Stimulated activated CD4-positive, alpha-beta T cell treated with anti-CD3 and anti-CD28 coated beads, TNF-alpha, amount 100 ng/mL, for 1 hour (primary cell): ENCODE measurements around the gene SLC38A9.
"Not testable (repeated sequence)": the region's sequence is repeated elsewhere in the genome, so short reads cannot be mapped to it uniquely, and the experiment has no call there.

Experiments
- DNase-seq, 3 donors: peaks; one replicate each; pipeline ENCODE4 v3.0.0-alpha.2; 2020; ENCODE audit warnings: low read depth in 3 of 3, low spot score in 1 of 3

SLC38A9 gene

GRCh38 chr5:55706230-55706629, 5.9 kb downstream of the SLC38A9 start:
- no peak for DNase-seq

DNA sequence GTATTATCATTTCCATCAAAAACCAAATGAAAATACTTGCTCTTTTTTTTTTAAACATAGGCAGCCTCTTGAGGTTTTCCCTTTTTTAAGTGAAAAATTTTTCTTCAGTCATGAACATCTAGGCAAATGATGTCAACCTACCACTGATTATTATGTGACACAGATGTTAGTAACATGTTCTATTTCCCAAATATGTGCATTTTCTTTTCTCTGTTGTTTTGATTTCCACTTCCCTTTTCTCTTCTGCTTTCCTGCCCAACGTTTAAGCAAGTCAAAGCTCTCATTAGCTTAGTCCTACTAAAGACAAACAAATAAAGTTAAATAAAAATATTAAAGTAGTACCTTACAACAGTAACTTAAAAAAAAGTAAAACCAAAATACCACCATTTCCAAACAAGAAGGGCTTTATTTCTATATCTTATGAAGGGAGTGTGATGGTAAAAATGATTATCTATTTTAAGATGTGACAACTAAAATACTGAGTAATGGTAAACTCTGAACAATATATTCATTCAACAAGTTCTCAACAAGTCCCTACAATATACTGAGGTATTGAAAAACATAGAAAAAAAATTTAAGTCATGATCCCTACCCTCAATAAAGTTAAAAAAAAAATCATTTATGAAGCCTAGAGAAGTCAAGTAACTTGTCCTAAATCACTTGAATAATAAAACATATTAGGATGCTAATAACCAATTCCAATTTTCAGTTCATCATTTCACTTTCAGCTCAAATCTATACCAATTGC, 9.4 kb downstream of the SLC38A9 start:
- no peak for DNase-seq

DNA sequence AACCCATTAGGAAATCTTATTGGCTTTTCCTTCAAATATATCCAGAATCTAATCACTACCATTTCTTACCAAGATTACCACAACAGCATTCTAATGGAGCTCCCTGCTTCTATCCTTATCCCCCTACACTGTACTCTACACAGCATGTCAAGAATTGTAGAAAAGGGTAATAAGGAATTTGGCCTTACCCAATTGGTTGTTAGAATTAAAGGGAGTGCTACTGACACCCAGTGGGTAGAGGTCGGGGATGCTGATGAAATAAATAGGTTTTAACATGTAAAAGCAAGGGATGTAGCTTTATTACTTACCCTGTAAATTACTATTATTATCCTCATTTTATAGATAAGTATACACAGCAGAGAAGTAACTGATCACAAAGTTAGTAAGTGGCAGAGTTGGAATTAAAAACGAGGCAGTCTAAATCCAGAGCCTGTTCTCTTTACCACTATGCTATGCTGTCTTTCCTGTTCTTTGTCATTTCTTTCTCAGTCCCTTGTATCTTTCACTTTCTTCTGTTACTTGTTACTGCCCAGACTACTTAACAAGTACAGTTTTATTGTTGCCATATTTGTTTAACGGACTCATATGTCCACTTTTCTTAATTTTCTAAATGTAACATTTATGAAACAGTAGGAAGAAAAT, 10.5 kb downstream of the SLC38A9 start:
- no peak for DNase-seq

GRCh38 chr5:55700745-55701144, 11.4 kb downstream of the SLC38A9 start:
- DNase-seq: no peak

DNA sequence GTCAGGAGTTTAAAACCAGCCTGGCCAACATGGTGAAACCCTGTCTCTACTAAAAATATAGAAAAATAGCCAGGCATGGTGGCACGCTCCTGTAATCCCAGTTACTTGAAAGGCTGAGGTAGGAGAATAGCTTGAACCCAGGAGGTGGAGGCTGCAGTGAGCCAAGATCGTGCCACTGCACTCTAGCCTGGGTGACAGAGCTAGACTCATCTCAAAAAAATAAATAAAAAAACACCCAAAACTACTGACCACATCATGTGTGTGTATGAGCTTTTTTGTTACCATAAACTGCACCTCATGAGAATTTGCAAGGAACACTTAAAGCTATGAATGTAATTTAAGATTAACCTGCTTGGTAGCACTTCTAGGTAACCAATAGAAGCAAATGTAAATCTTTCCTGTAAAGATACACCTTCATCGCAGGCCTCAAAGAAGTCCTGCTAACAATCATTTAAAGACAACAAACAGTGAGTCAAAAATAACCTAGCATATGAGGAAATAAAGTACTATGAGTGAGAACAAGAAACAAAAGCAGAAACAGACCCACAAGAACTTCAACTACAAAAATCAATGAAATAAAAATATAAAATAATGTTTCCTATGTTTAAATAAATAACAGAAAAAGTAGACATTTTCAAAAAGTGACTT, 13.0 kb downstream of the SLC38A9 start:
- no peak for DNase-seq

DNA sequence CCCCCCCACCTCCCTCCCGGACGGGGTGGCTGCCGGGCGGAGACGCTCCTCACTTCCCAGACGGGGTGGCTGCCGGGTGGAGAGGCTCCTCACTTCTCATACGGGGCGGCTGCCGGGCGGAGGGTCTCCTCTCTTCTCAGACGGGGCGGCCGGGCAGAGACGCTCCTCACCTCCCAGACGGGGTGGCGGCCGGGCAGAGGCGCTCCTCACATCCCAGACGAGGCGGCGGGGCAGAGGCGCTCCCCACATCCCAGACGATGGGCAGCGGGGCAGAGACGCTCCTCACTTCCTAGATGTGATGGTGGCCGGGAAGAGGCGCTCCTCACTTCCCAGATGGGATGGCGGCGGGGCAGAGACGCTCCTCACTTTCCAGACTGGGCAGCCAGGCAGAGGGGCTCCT, 15.4 kb downstream of the SLC38A9 start:
- not testable (repeated sequence) for DNase-seq

DNA sequence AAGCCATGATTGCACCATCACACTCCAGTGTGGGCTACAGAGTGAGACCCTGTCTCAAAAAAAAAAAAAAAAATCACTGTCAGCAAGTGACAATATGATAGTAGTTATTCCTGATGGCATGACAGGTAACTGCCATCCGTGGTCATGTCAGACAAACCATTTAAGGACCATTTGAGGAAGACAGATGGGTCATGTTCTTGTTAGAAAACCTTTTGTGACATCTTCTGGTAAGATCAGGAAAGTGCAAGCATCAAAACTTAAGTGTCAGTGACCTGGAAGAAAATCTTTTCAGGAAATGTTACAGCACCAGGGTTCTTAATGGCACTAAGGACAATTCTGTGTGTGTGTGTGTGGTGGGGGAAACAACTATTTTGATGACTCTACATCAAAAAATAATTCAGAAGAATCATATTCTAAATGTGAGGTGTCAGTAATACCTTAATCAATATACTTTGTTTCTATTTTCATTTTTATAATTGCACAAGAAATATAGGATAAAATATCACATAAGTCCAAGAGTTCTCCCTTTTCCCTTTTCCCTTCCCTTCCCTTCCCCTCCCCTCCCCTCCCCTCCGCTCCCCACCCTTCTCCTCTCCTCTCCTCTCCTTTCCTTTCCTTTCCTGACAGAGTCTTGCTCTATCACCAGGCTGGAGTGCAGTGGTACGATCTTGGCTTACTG, 17.8 kb downstream of the SLC38A9 start:
- no peak for DNase-seq

- DNase-seq: no peak
Measured at GRCh38 chr5:55692509-55692908, 19.6 kb downstream of the SLC38A9 start.

DNA sequence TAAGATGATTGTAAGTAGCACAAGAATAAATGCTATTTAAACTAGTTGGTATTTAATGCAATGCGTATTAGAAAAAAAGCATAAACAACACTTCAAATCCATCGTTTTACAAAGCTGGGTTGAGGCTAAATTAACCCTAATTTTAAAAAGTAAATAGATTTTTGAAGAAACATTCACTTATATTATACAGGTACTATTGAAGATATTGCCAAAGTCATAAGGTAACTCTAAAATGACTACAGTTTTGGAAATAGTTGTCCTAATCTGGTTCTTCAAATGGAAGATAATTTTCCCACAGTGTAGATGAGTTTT, 20.1 kb downstream of the SLC38A9 start:
- no peak for DNase-seq

DNA sequence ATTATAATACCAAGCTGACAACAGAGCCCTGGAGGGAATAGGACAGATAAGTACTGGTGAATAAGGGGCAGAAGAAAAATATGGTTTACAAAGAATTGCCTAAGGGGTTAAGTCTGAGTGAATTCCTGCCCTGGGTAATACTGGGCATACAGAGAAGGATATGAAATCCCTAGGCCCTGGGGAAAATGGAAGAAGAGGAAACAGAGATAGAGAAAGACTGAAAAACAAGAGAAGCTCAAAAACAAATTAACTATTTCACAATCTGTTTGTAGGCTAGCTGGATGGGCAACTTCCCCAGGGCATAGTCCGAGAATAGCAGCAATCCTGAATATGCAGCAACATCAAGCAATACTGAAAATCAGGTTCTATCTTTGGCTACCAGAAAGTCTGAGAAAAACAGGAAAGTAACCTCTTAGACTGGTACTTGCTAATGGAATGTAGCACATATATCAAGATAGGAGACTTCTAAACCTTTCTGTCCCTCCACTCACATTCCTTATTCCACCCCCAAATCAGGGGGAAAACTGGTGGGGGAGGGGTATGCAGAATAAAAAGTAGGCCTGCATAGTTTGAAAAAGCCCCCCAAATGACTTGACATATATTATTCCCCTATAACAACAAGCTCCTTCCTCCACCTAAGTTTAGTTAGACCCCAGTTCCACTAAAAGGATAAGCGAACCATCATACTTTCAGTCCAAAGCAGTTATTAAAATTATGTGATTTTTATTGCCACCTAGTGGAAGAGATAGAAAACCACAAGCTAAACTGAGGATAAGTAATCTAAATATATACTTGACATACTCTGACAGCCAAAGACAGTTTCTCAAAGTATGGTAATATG, 20.6 kb downstream of the SLC38A9 start:
- DNase-seq: no peak

DNA sequence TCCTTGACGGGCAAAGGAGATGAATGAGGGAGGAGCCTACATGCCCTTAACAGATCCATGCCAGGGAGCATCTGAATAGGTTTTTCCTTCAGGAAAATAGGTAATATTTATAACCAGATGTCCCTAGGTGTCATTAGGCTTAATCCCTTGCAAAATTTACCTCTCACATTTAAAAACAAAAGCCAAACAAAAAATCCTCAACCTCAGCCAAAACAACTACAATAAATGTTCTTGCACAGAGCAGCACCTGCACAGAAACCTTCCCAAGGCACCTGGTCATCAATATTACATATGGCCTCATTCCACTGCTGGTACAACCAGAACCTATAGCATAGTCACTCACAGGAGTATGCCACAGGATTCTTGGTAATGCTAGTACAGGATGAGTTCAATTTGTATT, 30.1 kb downstream of the SLC38A9 start:
- no peak for DNase-seq

DNA sequence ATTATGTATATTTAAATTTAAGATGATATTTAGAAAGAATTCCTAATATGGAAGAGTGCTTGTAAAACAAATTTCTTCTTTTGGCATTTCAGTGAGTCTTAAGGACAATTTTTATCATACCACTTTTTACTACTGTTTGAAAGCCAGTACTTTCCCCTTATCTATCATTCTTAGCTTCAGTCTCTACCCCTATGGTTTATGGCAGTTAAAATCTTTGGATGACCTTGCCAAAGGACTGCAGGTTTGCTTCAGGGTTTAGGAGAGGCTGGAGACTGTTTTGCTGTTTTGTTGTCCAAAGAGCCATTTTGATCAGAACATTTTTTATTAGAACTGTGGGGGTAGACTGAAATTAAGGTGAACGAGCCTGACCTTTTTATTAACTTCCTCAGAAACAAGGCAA, 30.8 kb downstream of the SLC38A9 start:
- DNase-seq: no peak

DNA sequence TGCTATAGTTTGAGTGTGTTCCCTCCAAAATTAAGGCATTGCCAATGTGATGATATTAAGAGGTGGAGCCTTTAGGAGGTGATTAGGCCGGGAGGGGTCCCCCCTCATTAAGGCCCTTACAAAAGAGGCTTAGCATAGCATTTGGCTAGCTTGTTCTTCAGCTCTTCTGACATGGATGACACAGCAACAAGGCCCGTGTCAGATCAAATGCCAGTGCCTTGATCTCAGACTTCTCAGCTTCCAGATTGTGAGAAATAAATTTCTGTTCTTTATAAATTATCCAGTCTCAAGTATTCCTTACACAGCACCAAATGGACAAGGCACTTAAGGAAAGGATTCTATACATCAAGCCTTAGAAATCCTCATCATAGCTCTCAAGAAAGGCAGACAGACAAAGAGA, 31.8 kb downstream of the SLC38A9 start:
- DNase-seq: no peak

- DNase-seq: no peak
Measured at GRCh38 chr5:55679556-55679955, 32.6 kb downstream of the SLC38A9 start.

- DNase-seq: no peak
Measured at GRCh38 chr5:55675119-55675518, 37.0 kb downstream of the SLC38A9 start.

DNA sequence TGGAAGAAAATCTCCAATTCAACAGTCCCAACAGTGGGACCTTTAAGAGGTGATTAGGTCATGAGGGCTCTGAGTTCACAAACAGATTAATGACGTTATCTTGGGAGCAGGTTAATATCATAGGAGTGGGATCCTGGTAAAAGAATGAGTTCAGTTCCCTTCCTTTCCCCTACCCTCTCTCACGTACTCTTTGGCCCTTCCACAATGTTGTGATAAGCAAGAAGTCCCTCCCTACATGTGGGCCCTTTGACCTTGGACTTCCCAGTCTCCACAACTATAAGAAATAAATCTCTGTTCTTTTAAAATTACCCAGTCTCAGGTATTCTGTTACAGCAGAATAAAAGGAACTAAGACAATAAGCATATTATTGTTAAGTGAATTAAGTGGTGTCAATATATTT, 37.8 kb downstream of the SLC38A9 start:
- no peak for DNase-seq

DNA sequence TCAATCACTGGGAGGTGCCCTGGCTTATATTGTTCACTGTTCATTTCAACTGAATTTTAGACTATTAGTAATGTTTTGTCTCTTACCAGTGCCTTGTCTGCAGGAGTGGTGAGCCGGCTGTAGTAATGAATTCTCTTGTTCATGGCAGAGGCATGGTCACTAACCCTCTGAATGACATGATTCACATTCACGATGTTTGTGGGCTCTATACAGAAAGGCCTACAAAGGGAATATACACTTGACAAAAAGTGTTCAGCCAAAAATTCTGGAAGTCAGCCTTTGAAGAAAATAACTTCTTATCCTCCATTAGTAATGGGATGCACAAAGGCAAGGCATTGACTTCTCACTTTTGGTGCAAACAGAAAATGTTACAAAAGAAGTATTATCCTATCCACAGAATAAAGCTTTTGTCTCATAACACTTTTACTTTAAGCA, 39.6 kb downstream of the SLC38A9 start:
- no peak for DNase-seq

GRCh38 chr5:55671975-55672374, 40.1 kb downstream of the SLC38A9 start:
- no peak for DNase-seq

GRCh38 chr5:55668356-55668755, 43.8 kb downstream of the SLC38A9 start:
- DNase-seq: no peak

- DNase-seq: no peak
Measured at GRCh38 chr5:55667938-55668337, 44.2 kb downstream of the SLC38A9 start.

DNA sequence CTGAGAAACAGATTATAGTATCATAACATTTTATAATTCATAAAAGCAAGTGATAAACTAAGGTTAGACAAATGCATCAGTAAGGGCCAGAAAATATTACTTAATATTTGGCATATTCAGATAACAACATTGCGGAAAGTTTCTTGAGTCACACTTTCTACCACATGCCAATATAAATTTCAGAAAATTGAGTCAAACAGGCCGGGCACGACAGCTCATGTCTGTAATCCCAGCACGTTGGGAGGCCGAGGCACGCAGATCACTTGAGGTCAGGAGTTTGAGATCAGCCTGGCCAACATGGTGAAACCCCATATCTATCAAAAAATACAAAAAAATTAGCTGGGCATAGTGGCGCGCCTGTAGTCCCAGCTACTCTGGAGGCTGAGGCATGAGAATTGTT, 47.1 kb downstream of the SLC38A9 start:
- no peak for DNase-seq
